KMS-11 (cell line): ENCODE data around the gene LAMP2.

Experiments
- H2AFZ ChIP-seq: fragments of 200-600 bp; sonication (generic); 2 replicates; pipeline ENCODE4 v1.6.1; 2016; ENCODE audit warnings: antibody characterized with exemption, mixed run types, low read depth
- H3K27ac ChIP-seq: fragments of 200-600 bp; sonication (generic); 2 replicates; pipeline ENCODE4 v1.6.1; 2016; ENCODE audit warnings: mild to moderate bottlenecking, mixed run types
- H3K27me3 ChIP-seq: fragments of 200-600 bp; sonication (generic); 2 replicates; pipeline ENCODE4 v1.6.1; 2017; ENCODE audit warnings: mild to moderate bottlenecking, low read depth, mixed run types, moderate library complexity; ENCODE audit not compliant: insufficient read depth
- H3K36me3 ChIP-seq: fragments of 200-600 bp; sonication (generic); 2 replicates; pipeline ENCODE4 v1.6.1; 2017; ENCODE audit warnings: mild to moderate bottlenecking, mixed run types; ENCODE audit not compliant: insufficient read depth
- H3K4me1 ChIP-seq: fragments of 200-600 bp; sonication (generic); 2 replicates; pipeline ENCODE4 v1.6.1; 2016; ENCODE audit warnings: mild to moderate bottlenecking, low read depth, mixed run types; ENCODE audit not compliant: poor library complexity, severe bottlenecking
- H3K4me2 ChIP-seq: fragments of 200-600 bp; sonication (generic); 2 replicates; pipeline ENCODE4 v1.7.0; 2016; ENCODE audit warnings: mild to moderate bottlenecking, mixed run types
- H3K4me3 ChIP-seq: fragments of 200-600 bp; sonication (generic); IDR thresholded peaks from 2 replicates; pipeline ENCODE4 v1.6.1; 2017; ENCODE audit warnings: low read depth, low read length, mixed read lengths; ENCODE audit not compliant: insufficient read depth
- H3K79me2 ChIP-seq: fragments of 200-600 bp; sonication (generic); 2 replicates; pipeline ENCODE4 v1.6.1; 2016; ENCODE audit warnings: low read depth, mixed run types; ENCODE audit not compliant: insufficient read depth
- H3K9ac ChIP-seq: fragments of 200-600 bp; sonication (generic); 2 replicates; pipeline ENCODE4 v1.6.1; 2016; ENCODE audit warnings: mild to moderate bottlenecking, mixed run types
- H4K20me1 ChIP-seq: fragments of 200-600 bp; sonication (generic); 2 replicates; pipeline ENCODE4 v1.6.1; 2016; ENCODE audit warnings: mild to moderate bottlenecking, mixed run types; ENCODE audit not compliant: insufficient read depth
- CTCF ChIP-seq: fragments of 200-600 bp; sonication (generic); conservative IDR thresholded peaks from 2 replicates; pipeline ENCODE4 v1.6.1; 2017; ENCODE audit warnings: low read depth, mild to moderate bottlenecking, antibody characterized with exemption, low read length, moderate library complexity, mixed read lengths

Gene LAMP2

GRCh38 chrX:120464411-120464810 lies 4.7 kb downstream of the LAMP2 start:
- H3K4me2 ChIP-seq, result no peak overlapping the region
- H3K4me1 ChIP-seq, result peaks cover 77% of the 10 kb centered on the region

GRCh38 chrX:120463241-120463640 lies 5.9 kb downstream of the LAMP2 start:
- Histone ChIP-seq H3K9ac (no peak overlapping the region), H3K79me2 (peaks cover 100% of the 10 kb centered on the region), H2AFZ (no peak overlapping the region), H3K4me1 (peaks cover 88% of the 10 kb centered on the region), H3K4me3 (no peak overlapping the region), H3K27ac (no peak overlapping the region), H3K4me2 (no peak overlapping the region), H3K36me3 (no peaks in the 10 kb centered on the region), H4K20me1 (no peaks in the 10 kb centered on the region), H3K27me3 (no peaks in the 10 kb centered on the region)
- TF ChIP-seq CTCF, result no peak

More at GRCh38 chrX:120464411-120464810, 4.7 kb downstream of the LAMP2 start:
- H3K79me2 ChIP-seq, result peaks cover 95% of the 10 kb centered on the region
- H3K27me3 ChIP-seq, result no peaks in the 10 kb centered on the region
- H3K9ac ChIP-seq, result no peak overlapping the region
- no peak overlapping the region for H3K4me3 ChIP-seq
- TF ChIP-seq CTCF, result no peak
- H3K36me3 ChIP-seq, result no peaks in the 10 kb centered on the region
- H3K27ac ChIP-seq, result no peak overlapping the region
- H2AFZ ChIP-seq, result no peak overlapping the region
- no peaks in the 10 kb centered on the region for H4K20me1 ChIP-seq

- H3K27me3 ChIP-seq, result no peaks in the 10 kb centered on the region
- no peak for TF ChIP-seq CTCF
- peaks cover 94% of the 10 kb centered on the region for H3K79me2 ChIP-seq
- no peak overlapping the region for H3K4me2 ChIP-seq
- H3K9ac ChIP-seq, result no peak overlapping the region
- H3K4me1 ChIP-seq, result peaks cover 91% of the 10 kb centered on the region
- H4K20me1 ChIP-seq, result no peaks in the 10 kb centered on the region; the same call in 1 of the 2 replicates
- no peaks in the 10 kb centered on the region for H3K36me3 ChIP-seq
- no peak overlapping the region for H2AFZ ChIP-seq
- no peak overlapping the region for H3K27ac ChIP-seq
- H3K4me3 ChIP-seq, result no peak overlapping the region
These were observed 6.7 kb downstream of the LAMP2 start for GRCh38 chrX:120462370-120462769.

GRCh38 chrX:120459309-120459708 lies 9.8 kb downstream of the LAMP2 start:
- peak overlapping the region; percentile 89; the same call in 1 of the 2 replicates for H3K4me2 ChIP-seq
- H3K4me1 ChIP-seq, result peaks cover 86% of the 10 kb centered on the region
- peak overlapping the region; percentile 45; the same call in 1 of the 2 replicates for H3K27ac ChIP-seq

More at GRCh38 chrX:120459309-120459708, 9.8 kb downstream of the LAMP2 start:
- no peaks in the 10 kb centered on the region for H3K36me3 ChIP-seq
- H4K20me1 ChIP-seq, result no peaks in the 10 kb centered on the region; the same call in 1 of the 2 replicates
- H2AFZ ChIP-seq, result no peak overlapping the region
- H3K4me3 ChIP-seq, result no peak overlapping the region
- H3K79me2 ChIP-seq, result peaks cover 70% of the 10 kb centered on the region
- no peak overlapping the region for H3K9ac ChIP-seq
- TF ChIP-seq CTCF, result no peak
- no peaks in the 10 kb centered on the region for H3K27me3 ChIP-seq
